Gastroesophageal sphincter (tissue), 4 donors: ENCODE results near the gene DDX19B. TPM values are rescaled to one million over a fixed set of nuclear protein-coding genes. Genes with fewer than 3 reads are reported as not detected.
A peak's percentile ranks its signal among the peaks of the same experiment; 100 is the strongest.
"Not testable (repeated sequence)": the region's sequence is repeated elsewhere in the genome, so short reads cannot be mapped to it uniquely, and the experiment has no call there.

Source experiments
- ATAC-seq: fragments of 150-250 bp; one replicate; pipeline ENCODE4 v1.9.1; 2016; ENCODE audit warnings: mild to moderate bottlenecking, moderate library complexity
- H3K27ac ChIP-seq, 4 donors: fragments of 200-600 bp; sonication (generic) in 3 of 4; 1 replicate in 3 of 4; 2 replicates in 1 of 4; pipeline ENCODE4 v1.5.1; 2016 to 2019
- H3K27me3 ChIP-seq: fragments of 200-600 bp; sonication (generic); one replicate; pipeline ENCODE4 v1.5.1; 2019
- H3K36me3 ChIP-seq, 2 donors: fragments of 200-600 bp; sonication (generic); one replicate each; pipeline ENCODE4 v1.5.1; 2019; ENCODE audit warnings: control low read depth in 1 of 2
- H3K4me1 ChIP-seq, 3 donors: fragments of 200-600 bp; sonication (generic); 1 replicate in 2 of 3; 2 replicates in 1 of 3; pipeline ENCODE4 v1.5.1; 2016 to 2019; ENCODE audit warnings: control low read depth in 2 of 3
- H3K4me3 ChIP-seq, 2 donors: fragments of 200-600 bp; sonication (generic); one replicate each; pipeline ENCODE4 v1.5.1; 2019; ENCODE audit warnings: mild to moderate bottlenecking in 1 of 2, moderate library complexity in 1 of 2
- H3K9me3 ChIP-seq, 3 donors: fragments of 200-600 bp; sonication (generic); one replicate each; pipeline ENCODE4 v1.5.1; 2017 to 2019; ENCODE audit warnings: control low read depth in 2 of 3
- CTCF ChIP-seq, 4 experiments: fragments of 200-600 bp in 2 of 4; fragments of 450-650 bp in 2 of 4; sonication (generic) in 1 of 4; IDR thresholded peaks; one replicate each; pipeline ENCODE4 v1.5.1; 2017 to 2019; ENCODE audit warnings: antibody characterized with exemption in 4 of 4, mild to moderate bottlenecking in 2 of 4, moderate library complexity in 2 of 4
- EP300 ChIP-seq: sonication (generic); formaldehyde crosslinking; IDR thresholded peaks from one replicate; pipeline ENCODE4 v1.6.1; 2017; ENCODE audit warnings: antibody characterized with exemption, mild to moderate bottlenecking
- POLR2A ChIP-seq, 2 donors: fragments of 450-650 bp; IDR thresholded peaks; one replicate each; pipeline ENCODE4 v1.6.1; 2017; ENCODE audit warnings: antibody characterized with exemption in 2 of 2, mild to moderate bottlenecking in 2 of 2, moderate library complexity in 1 of 2
- POLR2AphosphoS5 ChIP-seq: sonication (generic); formaldehyde crosslinking; IDR thresholded peaks from one replicate; pipeline ENCODE4 v1.6.1; 2017; ENCODE audit warnings: antibody characterized with exemption
- WGBS, 2 donors: methylation state at CpG; one replicate each; pipeline ENCODE4 v1.1.5; 2018; ENCODE audit warnings: low coverage in 1 of 2; 5-methylcytosine and 5-hydroxymethylcytosine counted together
- total RNA-seq, 4 donors: library from RNA; depleted of rRNA; stranded (reverse); fragments of >200 nt; gene quantifications; one replicate each; pipeline ENCODE4 v1.1.0, GENCODE V29; 2016

DDX19B gene
- total RNA-seq, 4 donors from 2014 or later, result 25.4 to 44.0 (median 30.4) TPM

GRCh38 chr16:70255574-70255973 is 43.4 kb upstream of the DDX19B start:
- H3K27ac ChIP-seq, result no peak overlapping the region
- H3K4me1 ChIP-seq, result peaks cover 0 to 11% (median 4%) of the 10 kb centered on the region in 3 donors
- no peaks in the 10 kb centered on the region for H3K27me3 ChIP-seq
- TF ChIP-seq CTCF (IDR thresholded peaks at IDR 0.05) (no peak), POLR2A (IDR thresholded peaks at IDR 0.05) (no peak), EP300 (no peak)
- 60 to 85% methylated on average over 1 to 7 of the region's 9 CpGs for WGBS, 2 donors
- no peak for ATAC-seq
- peaks cover 0 to 87% of the 10 kb centered on the region in 2 donors for H3K36me3 ChIP-seq
- H3K4me3 ChIP-seq, result no peak overlapping the region
- no peaks in the 10 kb centered on the region for H3K9me3 ChIP-seq

GRCh38 chr16:70257391-70257790 is 41.6 kb upstream of the DDX19B start:
- TF ChIP-seq POLR2AphosphoS5, result no peak
- Histone ChIP-seq H3K4me1 (no peaks in the 10 kb centered on the region), H3K36me3 (peaks cover 0 to 100% of the 10 kb centered on the region in 2 donors), H3K4me3 (no peak overlapping the region), H3K9me3 (no peaks in the 10 kb centered on the region), H3K27ac (no peak overlapping the region), H3K27me3 (no peaks in the 10 kb centered on the region)
- 63% methylated on average over 2 of the region's 4 CpGs; no CpG with 5 or more reads in 1 of the 2 donors for WGBS, 2 donors
- no peak for ATAC-seq

- no peak overlapping the region for H3K27ac ChIP-seq
- TF ChIP-seq EP300 (no peak), POLR2AphosphoS5 (no peak), POLR2A (IDR thresholded peaks at IDR 0.05) (no peak), CTCF (IDR thresholded peaks at IDR 0.05) (no peak)
- H3K4me3 ChIP-seq, result no peak overlapping the region
- ATAC-seq, result no peak
- WGBS, 2 donors, result 100% methylated on average over 1 of the region's 14 CpGs; no CpG with 5 or more reads in 1 of the 2 donors
- H3K27me3 ChIP-seq, result no peaks in the 10 kb centered on the region
- no peaks in the 10 kb centered on the region for H3K4me1 ChIP-seq
- H3K36me3 ChIP-seq, result peaks cover 0 to 100% of the 10 kb centered on the region in 2 donors
- no peaks in the 10 kb centered on the region for H3K9me3 ChIP-seq
These were observed 40.9 kb upstream of the DDX19B start for GRCh38 chr16:70258065-70258464.

- H3K27me3 ChIP-seq, result no peaks in the 10 kb centered on the region
- ATAC-seq, result no peak
- no peak for TF ChIP-seq EP300
- no peak for TF ChIP-seq CTCF (IDR thresholded peaks at IDR 0.05)
- TF ChIP-seq POLR2A (IDR thresholded peaks at IDR 0.05), result no peak
- TF ChIP-seq POLR2AphosphoS5, result no peak
- H3K9me3 ChIP-seq, result no peaks in the 10 kb centered on the region
- H3K4me1 ChIP-seq, result no peaks in the 10 kb centered on the region
- H3K36me3 ChIP-seq, result peaks cover 0 to 100% of the 10 kb centered on the region in 2 donors
- no peak overlapping the region for H3K4me3 ChIP-seq
- WGBS, 2 donors, result 92 to 100% methylated on average over 2 to 3 of the region's 10 CpGs
- H3K27ac ChIP-seq, result no peak overlapping the region
These were observed 40.0 kb upstream of the DDX19B start for GRCh38 chr16:70258946-70259345.

GRCh38 chr16:70259903-70260302 is 39.1 kb upstream of the DDX19B start:
- H3K4me1 ChIP-seq, ATAC-seq, H3K27me3 ChIP-seq, H3K27ac ChIP-seq, H3K4me3 ChIP-seq, H3K9me3 ChIP-seq: not testable (repeated sequence)
- peaks cover 0 to 100% of the 10 kb centered on the region in 2 donors for H3K36me3 ChIP-seq
- WGBS, 2 donors, result 89 to 100% methylated on average over 1 to 5 of the region's 6 CpGs

- Histone ChIP-seq H3K27ac (no peak overlapping the region), H3K9me3 (no peaks in the 10 kb centered on the region), H3K4me3 (no peak overlapping the region), H3K4me1 (no peaks in the 10 kb centered on the region), H3K36me3 (peaks cover 0 to 100% of the 10 kb centered on the region in 2 donors), H3K27me3 (no peaks in the 10 kb centered on the region)
- no peak for ATAC-seq
- 28 to 30% methylated on average over 2 to 4 of the region's 6 CpGs for WGBS, 2 donors
- no peak for TF ChIP-seq POLR2AphosphoS5
- TF ChIP-seq CTCF (IDR thresholded peaks at IDR 0.05), result peak in 3 of 4 experiments; percentile 32 to 56 (median 36)
These were observed 31.5 kb upstream of the DDX19B start for GRCh38 chr16:70267516-70267915.

- H3K4me3 ChIP-seq, H3K27me3 ChIP-seq, ATAC-seq, H3K27ac ChIP-seq, H3K9me3 ChIP-seq, H3K4me1 ChIP-seq: not testable (repeated sequence)
- WGBS, 2 donors, result 77 to 87% methylated on average over 4 to 6 of the region's 10 CpGs
- peaks cover 0 to 100% of the 10 kb centered on the region in 2 donors for H3K36me3 ChIP-seq
These were observed 31.1 kb upstream of the DDX19B start for GRCh38 chr16:70267922-70268321.
